GM18526 (cell line): ENCODE data around the gene CD99L2.

Experiments
- POLR2A ChIP-seq: IDR thresholded peaks from 3 replicates; pipeline ENCODE4 v1.6.1; 2011; ENCODE audit not compliant: insufficient read length; ENCODE audit errors: extremely low read depth

Gene CD99L2

DNA sequence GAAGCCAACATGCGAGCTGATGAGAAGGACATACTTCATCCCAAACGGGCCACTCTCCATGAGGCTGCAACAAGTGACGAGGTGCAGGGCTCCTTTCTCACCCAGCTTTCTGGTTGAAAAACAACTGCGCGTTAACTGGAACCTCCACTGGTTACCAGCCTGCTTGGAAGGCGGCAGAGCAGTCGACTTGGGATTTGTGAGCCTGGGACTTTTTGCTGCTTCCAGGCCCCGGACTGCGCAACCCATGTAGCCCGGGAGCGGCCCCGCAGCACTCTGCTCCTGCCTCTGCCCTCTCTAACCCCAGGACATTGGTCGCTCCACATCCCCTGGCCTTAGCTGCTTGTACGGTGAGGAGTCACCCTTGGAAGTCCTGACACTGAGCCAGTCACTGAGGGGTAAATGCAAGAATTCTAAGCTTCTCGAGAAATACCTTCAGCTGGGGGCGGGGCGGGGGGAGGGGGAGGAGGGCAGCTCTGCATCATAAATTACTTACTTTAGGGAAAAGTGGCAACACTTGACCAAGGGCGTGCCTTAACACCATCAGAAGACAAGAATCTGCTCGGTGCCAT, 132.6 kb downstream of the CD99L2 start:
- no peak for TF ChIP-seq POLR2A

DNA sequence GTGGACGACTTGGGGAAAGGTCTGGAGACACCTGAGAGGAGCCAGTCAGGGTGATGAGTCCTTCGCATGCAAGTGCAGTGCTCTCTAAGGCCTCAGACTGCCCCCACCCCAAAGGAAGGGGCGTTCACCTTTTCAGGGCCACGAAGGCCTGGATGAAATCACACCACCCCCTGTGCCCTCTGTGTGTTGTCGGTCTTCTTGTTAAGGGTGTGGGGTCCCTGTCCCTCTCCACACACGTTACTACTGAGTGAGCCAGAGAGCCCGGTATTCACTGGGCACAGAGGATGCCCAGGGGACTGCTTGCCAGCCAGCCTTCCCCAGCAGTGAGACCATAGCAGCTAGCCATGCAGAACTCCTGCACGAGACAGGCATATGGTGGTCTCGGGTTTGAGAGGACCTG, 133.2 kb downstream of the CD99L2 start:
- no peak for TF ChIP-seq POLR2A

DNA sequence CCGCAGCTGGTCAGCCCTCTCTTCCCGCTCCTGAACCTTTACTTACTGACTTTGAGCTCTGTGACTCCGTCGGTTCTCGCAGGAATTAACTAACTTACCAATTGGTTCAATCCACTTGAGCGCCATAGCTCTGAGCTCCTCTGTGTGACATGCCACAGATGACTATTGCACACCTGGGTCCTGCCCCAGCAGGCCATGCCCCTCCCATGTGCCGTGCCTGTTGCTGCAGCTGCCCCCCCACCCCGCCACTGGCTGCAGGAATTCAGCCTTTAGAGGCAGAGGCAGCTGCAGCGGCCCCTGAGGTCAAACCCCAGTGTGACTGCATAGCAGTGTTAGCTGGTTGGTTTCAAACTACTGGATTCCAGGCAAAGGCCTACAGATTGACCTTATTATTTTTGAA, 134.7 kb downstream of the CD99L2 start:
- TF ChIP-seq POLR2A: no peak

DNA sequence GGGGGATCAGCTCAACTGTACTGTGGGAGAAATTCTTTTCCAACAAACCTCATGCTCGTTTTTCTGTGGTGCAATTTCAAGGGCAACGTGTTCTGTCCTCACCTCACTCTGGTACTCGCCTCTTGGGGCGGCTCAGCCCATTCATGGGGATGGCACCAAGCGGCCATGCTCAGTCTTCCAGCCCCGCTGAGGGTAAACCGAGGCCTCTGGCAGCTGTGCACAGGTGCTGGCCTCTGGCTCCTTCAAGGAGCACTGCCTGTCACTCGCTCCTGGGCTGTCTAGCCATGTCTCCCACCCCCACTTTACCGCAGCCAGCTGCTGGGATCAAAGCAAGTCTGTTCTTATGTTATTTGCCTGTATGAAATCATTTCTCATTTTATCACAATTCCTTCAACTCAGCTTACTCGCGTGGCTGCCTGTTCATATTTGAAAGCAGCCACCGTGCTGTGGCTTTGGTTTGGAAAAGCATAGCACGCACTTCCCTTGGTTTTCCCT, 135.1 kb downstream of the CD99L2 start:
- TF ChIP-seq POLR2A: no peak

DNA sequence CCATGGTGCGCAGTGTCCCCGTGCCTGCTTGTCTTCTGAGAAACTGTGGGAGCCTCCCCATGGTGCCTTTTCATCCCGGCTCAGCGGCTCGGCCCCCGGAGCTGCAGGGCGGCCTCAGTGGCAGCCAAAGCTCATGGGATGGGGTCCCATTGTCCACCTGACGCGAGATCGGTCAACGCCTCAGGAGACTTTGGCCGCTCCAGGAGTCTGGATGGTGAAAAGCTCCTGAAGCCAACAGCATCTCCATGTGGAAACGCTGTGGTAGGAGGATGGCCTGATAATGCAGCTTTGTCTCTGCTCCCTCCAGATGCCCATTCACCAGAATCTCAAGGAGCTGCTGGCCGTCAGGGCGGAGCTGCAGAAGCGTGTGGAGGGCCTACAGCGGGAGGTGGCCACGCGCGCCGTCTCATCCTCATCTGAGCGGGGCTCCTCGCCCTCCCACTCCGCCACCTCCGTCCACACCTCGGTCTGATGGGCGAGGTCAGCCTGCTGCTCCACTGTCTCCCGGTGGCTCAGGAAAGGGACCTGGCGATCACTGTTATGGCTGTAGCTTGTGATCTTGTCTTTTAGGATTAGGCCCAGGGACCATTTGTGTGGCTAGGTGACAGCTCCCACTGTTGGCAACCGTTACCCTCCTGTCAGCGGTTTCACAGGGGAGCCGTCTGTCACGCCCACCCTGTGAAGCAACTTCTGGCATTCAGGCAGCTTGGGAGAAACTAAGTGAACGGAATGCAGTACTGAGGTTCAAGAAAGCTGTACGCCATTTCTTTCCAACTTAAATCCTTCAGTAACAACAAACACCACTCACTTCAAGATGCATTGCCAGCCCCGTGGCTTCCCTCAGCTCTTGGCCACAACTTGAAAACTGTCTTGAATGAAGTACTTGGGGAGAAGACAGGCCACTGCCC, 136.0 kb downstream of the CD99L2 start:
- TF ChIP-seq POLR2A: no peak

DNA sequence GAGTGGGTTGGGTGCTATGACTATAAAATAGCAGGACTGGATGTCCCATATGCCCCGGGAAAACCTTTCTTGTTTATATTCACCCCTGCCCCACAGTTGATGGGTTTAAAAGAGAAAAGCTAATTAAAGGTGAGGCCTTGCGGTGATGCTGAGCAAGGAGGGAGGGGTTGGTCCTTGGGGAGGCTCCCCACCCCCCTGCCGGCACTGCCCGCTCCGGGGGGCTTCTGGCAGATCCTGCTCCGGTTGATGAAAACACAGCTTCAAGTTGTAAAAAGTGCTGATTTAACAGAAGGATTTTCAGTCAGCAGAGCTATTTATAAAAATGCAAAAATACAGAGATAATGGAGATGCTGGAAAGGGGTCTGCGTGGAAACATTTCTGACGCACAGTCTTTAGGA, 136.7 kb downstream of the CD99L2 start:
- TF ChIP-seq POLR2A: no peak

DNA sequence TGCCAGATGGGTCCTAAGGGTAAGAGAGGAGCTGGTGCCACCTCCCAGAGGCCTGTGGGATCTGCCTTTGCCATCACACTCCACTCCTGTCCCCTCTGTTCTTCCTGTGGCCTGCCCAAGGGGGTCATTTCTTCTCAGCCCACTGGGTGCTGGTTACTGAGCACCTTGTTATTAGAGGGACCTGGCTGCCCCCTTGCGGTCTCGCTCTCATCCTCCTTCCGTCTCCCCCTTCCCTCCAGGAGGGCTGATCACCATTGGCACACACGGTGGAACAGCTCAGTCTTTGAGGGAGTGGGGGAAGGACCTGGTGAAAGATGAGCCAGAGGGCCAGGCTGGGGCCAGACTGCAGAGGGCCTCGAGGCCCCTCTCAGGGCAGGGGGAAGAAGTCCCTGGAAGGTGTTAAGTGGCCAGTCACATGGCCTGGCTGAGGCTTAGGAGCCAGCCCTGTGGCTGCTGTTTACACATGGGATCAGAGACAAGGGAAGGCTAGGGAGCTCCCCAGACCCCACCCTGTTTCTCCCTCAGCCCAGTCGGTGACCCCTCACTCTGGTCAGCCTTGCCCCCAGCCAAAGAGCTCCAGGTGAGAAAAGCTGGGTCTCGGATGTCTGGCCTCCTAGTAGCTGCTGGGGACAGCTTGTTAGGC, 137.2 kb downstream of the CD99L2 start:
- TF ChIP-seq POLR2A: no peak

DNA sequence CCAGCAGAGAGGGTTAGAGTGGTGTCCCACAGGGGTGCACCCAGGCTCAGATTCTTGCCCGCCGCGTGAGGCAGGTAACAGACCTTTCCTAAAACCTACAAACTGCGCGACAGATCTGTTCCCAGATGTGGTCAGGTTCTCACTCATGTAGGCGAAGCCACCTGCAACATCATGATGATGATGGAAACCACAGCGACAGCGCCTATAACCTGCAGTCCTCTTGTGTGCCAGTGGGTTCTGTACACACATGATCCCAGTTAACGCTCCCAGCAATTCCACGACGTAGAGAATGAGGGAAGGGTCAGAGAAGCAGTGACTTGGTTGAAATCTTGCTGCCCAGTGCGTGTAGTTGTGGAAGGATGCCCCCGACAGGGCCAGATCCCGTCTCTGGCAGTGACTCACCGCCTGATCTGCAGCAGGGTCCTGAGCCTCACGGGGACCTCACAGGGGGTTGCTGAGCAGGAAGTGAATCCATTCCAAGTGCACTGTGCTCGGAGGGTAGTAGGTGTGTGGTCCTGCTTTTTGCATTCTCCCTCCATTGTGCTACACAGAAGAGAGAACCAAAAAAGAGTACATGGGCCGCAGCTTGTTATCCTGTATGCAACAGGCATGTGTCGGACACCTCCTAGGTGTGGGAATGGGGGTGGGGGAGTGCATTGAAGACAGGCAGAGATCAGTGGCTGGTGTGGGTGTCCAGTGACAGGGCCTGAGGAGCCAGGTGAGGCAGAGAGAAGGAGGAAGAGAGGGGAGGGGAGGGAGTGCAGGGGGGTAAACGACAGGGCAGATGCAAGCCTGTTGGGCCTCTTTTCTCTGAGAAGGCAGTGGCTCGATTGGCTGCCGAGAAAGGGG, 138.7 kb downstream of the CD99L2 start:
- TF ChIP-seq POLR2A: no peak

DNA sequence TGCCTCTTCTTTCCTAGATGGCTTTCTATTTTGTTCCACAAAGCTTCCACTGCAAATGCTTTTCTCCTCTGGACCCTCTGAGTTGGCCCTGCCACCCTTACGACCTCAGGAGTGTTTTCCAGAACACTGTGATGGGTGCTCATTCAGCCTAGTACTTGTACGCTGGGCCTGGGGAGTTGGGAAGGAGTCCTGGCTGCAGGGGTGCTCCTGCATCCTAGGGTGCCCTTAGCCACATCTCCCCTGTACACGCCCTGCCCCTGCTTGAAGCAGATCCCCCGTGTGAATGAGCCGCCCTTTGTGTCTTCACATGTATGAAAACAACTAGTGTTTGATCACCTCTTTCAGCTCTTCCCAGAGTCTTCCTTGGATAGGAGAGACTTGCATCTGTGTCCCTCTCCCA, 141.1 kb downstream of the CD99L2 start:
- no peak for TF ChIP-seq POLR2A

DNA sequence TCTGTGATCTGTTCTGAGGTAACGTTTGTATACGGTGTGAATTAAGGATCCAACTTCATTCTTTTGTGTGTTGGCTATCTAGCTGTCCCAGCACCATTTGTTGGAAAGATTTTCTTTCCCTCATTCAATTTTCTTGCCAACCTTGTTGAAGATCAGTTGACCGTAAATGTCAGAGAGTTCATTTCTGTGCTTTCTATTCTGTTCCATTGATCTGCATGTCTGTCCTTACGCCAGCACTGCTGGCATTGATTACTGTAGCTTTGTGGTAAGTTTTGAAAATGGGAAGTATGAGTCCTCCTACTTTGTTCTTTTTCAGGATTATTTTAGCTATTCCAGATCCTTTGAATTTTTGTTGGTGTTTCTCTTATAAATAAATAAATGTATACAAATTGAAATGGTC, 144.5 kb downstream of the CD99L2 start:
- no peak for TF ChIP-seq POLR2A

DNA sequence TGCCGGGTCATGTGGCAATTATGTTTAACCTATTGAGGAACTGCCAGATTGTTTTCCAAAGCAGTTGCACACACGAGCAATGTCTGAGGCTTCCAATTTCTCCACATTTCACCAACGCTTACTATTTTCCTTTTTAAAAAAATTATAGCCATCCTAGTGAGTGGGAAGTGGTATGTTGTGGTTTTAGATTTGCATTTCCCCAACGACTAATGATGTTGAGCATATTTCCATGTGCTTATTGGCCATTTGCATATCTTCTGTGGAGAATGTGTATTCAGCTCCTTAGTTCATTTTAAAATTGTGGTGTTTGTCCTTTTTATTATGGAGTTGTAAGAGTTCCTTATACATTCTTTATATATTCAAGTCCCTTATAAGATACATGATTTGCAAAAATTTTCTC, 145.1 kb downstream of the CD99L2 start:
- TF ChIP-seq POLR2A: no peak

DNA sequence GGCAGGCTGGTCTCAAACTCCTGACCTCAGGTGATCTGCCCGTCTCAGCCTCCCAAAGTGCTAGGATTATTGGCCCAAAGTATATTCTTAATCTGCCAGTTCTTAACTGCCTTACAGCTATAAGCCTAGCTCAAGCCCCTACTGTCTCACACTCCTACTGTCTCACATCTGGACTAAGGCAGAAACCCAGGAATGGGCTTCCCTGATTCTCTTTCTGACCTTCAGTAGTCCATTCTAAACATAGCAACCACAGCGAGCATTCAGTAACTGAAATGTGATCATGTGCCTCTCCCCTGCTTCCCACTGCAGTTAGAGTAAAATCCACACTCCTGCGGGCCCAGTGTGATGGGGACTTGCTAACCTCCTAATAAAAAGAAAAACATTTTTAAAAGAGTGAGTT, 146.3 kb downstream of the CD99L2 start:
- TF ChIP-seq POLR2A: no peak

DNA sequence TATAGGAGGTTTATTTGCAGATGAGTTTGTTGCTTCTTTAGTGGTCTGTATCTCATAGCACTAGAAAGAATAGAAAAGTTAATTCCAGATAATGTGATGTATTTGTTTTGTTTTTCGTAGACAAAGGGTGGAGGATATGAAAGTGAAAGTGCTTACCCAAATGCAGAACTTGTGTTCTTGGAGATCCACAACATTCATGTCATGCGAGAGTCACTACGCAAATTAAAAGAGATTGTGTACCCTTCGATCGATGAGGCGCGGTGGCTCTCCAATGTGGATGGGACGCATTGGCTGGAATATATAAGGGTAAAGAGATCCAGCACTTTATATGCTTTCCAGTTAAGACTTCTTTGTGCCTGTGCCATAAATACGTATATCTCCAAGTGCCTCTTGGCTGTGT, 162.0 kb downstream of the CD99L2 start:
- TF ChIP-seq POLR2A: no peak

DNA sequence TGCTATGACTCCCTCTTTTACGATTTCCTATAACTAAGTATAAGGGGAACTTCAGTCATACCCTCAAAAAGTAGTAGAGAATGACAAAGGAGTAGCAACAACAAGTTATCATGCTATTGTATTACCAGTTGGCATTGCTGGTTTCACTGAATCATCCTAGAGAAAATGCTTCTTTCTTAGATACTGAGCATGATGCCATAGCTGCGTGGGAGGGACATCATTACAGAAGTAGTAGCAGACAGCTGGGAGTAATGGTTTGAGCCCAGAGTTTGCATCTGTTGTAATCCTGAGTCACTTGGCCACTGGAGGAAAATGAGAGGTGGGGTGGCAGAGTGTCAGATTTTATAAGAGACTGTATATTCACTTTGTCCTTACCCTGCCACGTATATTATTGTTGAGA, 166.7 kb downstream of the CD99L2 start:
- TF ChIP-seq POLR2A: no peak

DNA sequence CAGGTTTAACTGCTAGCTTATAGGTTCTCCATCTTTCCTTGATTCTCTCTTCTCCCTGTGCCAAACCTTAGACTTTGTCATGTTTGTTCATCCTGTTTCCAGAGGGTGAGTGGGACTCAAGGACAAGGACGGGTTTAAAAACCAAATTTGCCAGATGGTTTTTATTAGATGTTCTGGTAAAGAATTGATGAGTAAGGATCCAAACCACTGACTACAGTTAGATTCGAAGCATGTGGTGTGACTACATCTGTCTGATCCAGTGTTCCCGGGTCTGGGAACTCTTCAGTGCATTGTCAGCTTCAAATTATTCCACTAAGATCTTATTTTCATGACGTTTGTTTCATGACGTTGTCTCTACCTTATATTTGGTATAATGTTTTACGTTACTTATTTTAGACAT, 167.7 kb downstream of the CD99L2 start:
- TF ChIP-seq POLR2A: no peak
